ENCODE measurements around the gene OR2A25.
"Not testable (repeated sequence)": the region's sequence is repeated elsewhere in the genome, so short reads cannot be mapped to it uniquely, and the experiment has no call there.

The OR2A25 gene, protein sequence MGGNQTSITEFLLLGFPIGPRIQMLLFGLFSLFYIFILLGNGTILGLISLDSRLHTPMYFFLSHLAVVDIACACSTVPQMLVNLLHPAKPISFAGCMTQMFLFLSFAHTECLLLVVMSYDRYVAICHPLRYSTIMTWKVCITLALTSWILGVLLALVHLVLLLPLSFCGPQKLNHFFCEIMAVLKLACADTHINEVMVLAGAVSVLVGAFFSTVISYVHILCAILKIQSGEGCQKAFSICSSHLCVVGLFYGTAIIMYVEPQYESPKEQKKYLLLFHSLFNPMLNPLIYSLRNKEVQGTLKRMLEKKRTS

DNA sequence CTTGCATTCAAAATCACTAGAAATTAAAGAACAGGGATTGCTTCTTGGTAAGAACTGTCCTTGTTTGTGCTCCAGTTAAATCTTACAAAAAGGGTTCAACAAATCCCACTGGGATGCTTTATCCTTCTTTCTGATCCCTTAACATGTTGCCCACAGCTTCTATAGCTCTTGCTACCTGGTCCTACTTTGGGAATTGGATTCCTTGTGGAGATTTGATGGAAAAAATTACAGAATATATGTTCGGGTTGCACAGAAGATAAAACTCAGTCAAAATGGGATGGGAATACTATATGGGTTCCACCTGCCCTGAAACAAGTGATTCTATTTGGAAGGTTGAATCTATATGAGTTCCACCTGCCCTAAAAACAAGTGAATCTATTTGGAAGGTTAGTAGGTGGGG, at the start of gene OR2A25:
OR2A25 (plus strand) TSS at position 301 of the 400 bp plus-strand sequence. CDS start 4,409 bp downstream, outside the sequence.
- no peak for DNase-seq

DNA sequence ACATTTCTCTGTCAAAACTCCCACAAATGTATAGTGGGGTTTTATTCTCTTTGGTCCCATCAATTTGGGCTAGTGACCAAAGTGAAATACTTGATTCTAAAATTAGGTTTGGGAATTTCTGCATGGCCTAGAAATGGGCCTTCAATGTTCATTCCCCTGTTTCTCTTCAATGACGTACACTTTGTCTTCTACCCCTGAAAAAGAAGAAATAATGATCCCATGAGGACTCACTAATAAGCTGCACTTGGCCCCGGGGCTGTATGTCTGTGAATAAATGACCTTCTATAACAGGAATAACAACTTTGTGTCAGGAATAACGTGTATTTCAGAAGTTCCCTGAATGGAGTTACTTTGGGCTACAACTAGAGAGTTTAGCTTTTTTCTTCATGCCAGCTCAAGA, 49.3 kb upstream of the OR2A25 start:
- no peak for DNase-seq

DNA sequence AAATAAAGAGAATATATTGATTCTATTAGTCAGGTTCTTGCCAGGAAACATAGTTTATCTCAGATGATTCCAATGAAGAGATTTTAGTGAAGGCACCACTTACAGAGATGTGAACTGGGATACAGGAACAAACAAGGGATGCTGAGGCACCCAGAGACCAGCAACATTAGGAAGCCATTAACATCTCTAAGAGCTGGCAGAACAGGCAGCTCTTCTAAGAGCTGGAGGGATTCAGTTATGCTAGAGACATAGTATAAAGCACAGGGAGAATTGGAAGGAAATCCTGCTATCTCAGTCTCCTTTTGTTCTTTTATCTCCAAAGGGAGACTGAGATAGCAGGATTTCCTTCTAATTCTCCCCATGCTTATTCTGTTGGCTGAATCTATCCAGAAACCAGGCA, 47.4 kb upstream of the OR2A25 start:
- no peak for DNase-seq

DNA sequence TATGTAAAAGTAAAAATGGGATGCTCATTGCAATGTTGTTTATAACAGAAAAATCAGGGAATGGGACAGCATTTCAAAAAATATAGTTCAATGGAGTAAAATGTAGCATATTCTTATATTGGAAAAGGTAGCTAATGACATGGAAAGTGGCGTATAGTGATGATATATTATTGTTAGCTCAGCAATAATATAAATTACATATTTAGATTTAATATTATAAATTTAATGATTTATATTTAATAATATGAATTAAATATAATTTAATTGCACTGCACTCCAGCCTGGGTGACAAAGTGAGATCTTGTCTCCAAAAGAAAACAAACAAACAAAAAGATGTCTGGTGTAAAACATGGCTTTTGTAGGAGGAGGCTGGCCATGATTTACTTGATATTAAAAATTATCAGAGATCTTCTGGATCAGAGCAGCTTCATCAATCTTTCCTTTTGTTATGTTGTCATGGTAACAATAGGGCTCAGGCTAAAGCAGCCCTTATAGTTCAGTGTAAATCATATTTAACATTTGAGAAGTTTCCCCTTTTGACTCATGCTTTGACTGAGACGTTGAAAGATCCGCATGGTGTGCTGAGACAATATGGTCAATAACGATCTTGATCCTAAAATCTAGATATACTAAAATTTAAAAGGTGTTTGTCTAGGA, 46.3 kb upstream of the OR2A25 start:
- no peak for DNase-seq

DNA sequence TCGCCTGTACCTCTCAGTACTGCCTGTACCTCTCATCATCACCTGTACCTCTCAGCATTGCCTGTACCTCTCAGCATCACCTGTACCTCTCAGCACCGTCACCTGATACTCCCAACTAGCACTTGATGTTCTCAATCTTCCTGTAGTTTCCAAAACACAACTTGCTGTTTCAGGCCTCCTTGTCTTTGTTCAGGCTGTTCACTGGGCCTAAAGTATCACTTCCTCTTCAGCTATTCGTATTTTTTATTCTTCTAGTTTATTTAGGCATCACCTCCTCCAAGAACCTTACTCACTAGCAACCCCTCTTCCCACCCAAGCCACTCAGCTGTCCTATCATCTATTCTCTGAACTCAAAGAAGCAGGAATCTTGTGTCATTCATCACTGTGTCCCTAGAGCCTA, 45.4 kb upstream of the OR2A25 start:
- no peak for DNase-seq

DNA sequence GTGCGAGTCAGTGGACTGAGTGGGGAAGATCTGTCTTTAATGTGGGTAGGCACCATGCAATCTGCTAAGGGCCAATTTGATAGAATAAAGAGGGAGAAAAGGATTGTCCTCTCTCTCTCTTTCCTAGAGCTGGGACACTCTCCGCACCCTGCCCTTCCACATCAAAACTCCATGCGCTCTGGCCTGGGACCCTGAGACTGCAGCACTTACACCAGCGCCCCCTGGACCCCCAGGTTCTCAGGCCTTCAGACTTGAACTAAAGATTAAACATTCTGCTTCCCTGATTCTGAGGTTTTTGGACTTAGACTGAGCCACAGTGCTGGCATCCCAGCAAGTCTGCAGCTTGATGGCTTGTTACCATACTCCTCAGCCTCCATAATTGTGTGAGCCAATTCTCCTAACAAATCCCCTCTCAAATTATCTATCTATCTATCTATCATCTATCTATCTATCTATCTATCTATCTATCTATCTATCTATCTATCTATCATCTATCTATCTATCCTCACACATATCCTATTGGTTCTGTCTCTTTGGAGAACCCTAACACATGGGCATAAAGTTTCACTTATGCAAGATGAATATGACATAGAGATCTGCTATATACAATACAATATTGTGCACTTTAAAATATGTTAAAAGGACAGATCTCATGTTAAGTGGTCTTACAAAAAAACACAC, 43.3 kb upstream of the OR2A25 start:
- DNase-seq: no peak

DNA sequence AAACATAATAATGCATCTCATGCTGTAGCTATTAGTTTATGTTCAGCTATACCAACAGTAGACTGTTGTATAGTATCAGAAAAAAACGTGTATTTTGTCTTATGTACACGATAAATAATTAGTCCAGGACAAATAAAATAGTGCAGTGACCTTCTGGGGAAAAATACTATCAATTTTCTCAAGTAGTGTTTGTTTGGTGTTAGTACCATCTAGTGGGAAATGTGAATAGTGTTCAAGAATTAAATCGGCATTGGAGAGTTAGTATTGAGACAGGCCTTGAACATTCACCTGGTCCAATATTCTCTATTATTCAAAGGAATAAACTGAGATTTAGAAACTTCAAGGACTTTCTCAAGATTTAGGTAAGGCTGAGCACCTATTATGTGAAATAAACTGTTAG, 42.5 kb upstream of the OR2A25 start:
- no peak for DNase-seq

DNA sequence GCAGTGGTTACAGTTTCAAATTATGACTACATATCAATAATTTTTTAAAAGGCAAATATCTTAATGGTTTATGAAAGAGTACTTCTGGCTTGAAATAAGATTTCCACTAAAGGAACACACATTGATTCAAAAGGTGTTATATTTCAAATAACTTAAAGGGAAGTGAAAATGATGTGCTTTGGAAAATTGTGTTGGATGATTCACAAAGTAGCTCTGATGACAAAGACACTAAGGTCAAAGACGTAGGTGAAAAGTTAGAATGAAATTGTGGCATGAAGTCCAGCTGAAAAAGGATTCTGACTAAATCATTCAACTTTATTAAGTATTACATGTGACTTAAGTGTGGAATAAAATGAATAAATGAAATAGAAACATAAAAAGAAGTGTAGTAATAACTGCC, 41.6 kb upstream of the OR2A25 start:
- no peak for DNase-seq

DNA sequence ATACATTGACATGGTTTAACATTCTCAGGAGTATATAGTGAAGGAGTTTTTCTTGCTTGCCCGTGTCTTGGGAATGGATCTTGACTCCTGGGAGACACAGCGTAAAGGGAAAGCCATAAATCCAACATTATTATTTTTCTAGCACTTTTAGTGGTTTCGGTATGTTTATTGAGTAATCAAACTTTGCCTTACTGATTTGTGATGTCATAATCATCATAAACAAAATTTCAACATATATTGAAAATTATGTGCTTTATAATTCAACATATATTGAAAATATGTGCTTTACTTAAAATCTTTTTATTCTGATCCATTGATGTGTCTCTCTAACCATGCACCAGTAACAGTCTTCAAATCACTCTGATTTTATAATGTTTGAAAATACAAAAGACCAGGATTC, 41.1 kb upstream of the OR2A25 start:
- no peak for DNase-seq

DNA sequence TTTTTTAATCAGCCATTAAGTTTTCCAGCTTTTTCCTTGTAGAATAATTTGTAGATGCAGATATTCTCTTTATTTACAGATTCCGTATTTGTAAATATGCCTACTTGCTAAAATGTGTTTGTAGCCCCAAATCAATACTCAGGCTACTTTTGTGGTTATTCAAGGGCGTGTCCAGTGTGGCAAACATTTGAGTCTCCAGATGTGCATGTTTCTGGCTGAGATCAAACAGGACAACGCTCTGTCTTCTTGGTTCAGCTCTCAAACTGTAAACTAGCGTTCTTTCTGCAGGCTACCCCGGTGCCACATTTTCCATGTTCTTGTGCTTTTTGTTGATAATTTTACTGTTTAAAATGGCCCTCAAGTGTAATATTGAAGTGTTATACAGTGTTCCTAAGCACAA, 37.1 kb upstream of the OR2A25 start:
- no peak for DNase-seq

DNA sequence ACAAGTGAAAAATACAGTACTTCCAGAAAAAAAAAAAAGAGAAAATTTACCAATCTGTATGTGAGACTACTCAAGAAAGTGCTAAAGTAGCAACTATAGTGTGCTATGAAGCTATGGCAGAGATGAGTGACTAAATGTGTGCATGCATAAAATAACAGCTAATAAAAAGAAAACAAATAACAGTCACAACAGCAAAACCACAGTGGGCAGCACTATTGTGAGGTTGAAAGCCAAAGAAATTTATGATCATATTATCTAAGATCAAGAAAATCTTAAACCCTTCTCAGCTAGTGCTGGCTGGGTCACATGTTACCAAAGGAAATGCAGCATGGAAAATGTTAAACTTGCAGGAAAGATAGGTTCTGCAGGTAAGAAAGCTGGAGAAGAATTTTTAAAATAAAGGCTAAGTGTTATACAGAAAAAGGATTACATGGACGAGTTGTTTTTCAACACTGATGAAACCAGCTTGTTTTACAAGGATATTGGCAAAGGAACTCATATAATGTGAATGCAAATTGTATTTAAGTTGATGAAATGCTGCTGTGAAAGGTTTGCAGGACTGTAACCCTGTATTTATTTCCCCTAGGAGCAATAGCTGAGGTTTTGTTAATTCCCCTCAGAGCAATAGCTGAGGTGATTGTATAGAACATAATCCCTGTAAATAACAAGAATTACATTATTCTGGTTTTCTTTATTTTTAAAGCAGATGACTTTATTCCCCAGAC, 36.5 kb upstream of the OR2A25 start:
- no peak for DNase-seq

DNA sequence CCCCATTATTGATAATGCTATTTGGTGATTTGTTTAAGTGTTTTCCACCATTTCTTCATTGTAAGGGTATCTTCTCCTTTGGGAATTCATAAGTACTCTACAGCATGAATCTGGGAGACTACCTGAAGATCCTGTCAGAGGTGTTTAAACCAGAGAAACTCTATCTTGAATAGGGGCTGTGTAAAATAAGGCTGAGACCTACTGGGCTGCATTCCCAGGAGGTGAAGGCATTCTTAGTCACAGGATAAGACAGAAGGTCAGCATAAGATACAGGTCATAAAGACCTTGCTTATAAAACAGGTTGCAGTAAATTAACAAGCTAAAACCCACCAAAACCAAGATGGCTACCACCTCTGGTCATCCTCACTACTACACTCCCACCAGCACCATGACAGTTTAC, 34.2 kb upstream of the OR2A25 start:
- DNase-seq: no peak

DNA sequence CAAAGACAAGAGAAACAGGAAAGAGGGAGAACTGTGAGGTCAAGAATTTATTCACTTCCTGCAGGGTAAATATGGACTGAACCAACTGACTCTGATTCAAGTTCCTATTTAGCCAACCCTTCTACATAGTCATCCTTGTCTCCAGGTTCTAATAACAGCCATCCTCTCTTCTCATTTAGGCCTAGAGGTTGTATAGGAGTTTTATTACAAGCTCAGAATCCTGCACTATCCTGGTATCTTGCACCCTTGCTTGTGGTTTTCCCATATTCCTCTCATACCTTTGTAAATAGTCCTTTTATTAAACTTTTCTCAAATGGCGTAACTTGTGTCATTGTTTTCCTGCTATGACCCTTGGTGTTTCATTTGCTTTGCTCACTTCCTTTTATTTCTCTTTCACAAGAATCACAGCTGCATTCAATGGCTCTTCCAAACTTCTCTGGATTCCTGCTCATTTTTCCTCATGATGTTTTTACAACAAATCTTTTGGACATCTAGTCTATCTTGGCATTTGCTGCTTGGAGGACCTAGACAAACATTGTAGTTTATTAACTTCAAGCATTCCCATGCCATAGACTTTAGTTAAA, 33.2 kb upstream of the OR2A25 start:
- DNase-seq: no peak

DNA sequence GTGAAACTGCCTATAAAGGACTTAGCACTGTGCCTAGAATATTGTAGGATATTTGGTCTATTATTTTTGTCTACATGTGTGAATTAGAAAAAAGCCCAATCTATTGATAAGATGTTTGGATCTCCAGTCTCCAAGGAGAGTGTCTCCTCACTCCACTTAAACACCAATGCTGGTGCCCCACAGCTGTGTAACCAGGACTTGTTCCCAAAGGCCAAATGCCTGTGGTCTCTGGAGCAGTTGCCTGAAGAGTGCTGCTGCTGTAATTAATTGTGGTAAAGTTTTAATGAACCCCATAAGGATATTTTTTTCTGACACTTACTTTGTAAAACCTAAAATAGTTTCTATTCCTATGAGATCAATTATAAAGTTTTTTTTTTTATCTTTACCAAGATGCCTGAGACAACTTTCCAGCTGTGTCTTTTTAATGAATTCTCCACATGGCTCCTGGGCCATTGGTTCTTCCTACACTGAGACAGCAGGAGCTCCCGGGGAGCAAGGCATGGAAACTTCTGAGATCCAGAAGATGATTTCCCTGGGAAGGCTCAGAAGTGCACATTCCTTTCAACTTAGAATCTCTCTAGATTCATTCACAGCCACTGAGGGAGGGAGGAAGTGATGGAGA, 32.1 kb upstream of the OR2A25 start:
- no peak for DNase-seq

DNA sequence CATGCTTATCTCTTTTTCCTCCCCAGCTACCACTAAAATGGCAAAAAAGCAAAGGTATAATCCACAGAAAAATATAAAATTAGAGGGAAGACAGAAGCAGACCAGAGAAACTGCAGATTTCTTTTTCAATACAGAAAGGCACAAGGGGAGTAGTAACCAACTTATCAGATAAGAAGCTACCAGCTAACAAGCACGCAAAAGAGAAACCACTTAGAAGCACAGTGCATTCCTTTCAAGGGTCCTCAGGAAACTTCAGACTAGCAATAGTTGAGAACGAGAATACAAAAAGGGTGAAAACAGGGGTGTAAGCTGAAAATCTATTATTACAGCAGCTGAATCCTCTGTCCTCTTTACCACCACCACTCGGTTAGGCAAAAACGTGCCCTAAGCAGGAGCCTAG, 30.7 kb upstream of the OR2A25 start:
- DNase-seq: no peak

DNA sequence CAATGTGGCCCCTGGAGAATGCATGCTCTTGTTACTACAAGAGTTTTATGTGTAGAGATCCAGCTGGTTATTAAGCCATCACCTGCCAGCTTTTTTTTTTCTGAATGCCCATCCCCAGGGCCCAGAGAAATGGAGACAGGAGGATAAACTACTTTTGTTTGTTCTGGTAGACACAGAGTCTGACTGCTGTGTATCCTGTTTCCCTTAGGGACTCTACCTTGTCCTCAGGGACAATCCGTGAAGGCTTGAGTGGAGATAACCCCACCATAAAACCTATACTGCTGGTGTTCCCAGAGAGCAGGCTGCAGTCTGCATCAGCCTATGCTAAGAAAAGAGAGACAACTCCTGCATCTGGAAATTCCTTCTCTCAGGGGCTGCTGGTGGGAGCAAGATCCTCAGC, 21.0 kb upstream of the OR2A25 start, which contains the start of gene OR2A5:
OR2A5 (plus strand) TSS at position 301 of the 400 bp plus-strand sequence. CDS start 1,454 bp downstream, outside the sequence.
- DNase-seq: no peak

DNA sequence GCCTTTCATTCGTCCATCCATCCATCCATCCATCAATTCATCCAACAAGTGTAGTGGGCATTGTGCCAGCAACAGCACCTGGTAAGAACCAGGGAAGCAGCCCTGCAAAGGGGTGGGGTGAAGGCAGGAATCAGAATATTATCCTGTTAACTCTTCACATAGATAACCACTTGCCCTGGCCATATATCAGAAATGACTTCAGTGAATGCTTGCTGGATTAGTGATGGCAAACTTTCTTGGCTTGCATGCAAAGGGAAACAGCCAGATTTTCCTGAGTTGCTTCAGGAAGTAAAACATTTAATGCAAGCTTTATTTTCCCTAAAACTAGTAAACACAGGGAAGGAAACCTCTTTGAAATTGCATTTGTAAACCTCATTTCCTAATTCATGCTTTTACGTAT, 20.1 kb upstream of the OR2A25 start:
- DNase-seq: no peak

DNA sequence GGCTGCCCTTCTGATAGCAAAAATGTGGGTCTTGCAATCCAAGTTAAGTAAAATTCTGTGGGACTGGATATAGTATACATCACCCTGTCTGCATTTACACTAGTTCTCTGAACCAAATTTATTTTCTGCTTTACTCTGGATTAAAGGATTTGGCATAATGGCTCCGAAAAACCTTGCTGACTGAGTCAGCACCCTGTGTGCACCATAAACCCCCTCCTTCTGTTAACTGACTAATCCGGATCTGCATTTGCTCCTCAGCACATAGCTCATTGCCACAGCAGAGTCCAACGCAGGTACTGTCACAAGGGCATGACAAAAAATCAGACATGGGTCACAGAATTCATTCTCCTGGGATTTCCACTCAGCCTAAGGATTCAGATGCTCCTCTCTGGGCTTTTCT, 19.5 kb upstream of the OR2A25 start:
- DNase-seq: no peak

DNA sequence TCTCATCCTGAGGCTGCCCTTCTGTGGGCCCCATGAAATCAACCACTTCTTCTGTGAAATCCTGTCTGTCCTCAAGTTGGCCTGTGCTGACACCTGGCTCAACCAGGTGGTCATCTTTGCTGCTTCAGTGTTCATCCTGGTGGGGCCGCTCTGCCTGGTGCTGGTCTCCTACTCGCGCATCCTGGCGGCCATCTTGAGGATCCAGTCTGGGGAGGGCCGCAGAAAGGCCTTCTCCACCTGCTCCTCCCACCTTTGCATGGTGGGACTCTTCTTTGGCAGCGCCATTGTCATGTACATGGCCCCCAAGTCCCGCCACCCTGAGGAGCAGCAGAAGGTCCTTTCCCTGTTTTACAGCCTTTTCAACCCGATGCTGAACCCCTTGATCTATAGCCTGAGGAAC, 18.7 kb upstream of the OR2A25 start:
- DNase-seq: not testable (repeated sequence)

DNA sequence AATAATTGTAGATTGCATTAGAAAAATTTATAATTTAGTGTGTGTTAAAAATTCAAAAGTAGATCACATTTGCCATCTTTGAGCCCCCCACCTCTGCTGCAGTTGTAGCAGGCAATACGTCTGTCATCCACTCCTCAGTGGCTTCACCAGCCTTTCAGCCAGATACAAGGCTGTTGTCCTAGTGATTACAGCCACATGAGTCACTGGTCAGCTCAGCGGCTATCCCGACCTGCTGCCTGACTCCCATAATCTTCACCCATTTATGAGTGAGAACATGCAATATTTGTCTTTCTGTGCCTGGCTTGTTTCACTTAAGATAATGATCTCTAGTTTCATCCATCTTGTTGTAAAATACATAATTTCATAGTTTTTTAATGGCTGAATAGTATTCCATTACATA, 11.7 kb upstream of the OR2A25 start:
- DNase-seq: no peak

DNA sequence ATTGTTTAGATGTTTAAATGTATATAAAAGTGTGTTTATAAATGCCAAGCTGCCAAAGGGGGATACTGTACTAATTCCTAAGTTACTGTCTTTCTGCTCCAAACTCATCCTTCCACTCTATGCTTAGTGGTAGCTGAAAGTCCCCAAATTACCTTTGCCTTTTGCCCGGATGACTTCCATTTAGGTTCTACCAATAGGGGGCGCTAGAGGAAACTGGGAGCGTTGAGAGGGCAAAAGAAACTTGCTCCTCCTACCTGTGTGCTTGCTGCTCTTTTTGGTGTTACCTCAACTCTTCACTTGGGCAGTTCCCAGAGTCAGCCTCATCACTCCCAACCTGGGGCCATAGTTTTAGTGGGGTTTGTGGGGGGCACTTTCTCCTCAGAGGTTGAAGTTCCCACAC, 5.9 kb upstream of the OR2A25 start:
- no peak for DNase-seq

DNA sequence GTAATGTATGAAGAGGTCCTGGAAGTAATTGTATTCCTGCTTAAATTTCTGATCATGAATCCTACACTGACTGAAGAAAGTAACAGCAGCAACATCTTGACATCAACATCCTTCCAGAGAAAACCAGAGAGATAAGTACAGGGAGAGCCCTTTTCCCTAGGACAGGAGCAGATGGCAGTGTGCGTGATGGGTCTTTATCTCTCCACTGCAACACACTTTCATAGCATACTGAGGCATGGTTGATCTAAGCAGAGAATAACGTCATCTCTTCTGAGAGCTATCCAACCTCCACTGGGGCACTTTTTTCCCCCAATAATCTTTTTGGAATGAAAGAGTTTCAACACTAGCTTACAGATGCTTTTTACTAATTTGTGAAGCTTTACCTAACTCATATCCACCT, 342 bp downstream of the OR2A25 start:
- DNase-seq: no peak

DNA sequence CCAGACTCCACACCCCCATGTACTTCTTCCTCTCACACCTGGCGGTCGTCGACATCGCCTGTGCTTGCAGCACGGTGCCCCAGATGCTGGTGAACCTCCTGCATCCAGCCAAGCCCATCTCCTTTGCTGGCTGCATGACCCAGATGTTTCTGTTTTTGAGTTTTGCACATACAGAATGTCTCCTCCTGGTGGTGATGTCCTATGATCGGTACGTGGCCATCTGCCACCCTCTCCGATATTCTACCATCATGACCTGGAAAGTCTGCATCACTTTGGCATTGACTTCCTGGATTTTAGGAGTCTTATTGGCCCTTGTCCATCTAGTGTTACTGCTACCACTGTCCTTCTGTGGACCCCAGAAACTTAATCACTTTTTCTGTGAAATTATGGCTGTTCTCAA, 4.8 kb downstream of the OR2A25 start:
- DNase-seq: no peak
